ENCODE data around the gene CDHR5.

DNA sequence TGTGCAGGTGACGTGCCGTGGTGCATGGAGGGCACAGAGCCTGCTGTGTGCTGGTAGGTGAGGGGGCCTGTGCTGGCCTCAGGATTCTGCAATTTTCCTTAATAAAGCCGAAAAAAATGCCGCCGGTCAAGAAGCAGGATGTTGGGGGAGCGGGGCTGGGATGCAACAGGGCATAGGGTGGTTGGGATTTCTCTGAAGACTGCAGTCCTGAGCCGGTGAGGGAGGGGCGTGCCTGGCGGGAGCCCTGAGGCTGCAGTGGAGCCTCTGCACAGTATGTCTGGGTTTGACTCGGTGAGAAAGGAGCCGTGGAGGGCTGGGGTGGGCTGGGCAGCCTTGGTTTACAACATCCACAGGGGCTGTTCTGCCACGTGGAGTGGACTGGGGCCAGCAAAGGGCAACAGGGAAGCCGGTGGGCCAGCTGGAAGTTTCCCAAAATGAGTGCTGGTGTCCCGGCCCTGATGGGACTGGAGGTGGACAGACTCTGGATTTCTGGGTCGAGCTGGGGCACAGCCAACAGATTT lies 1.3 kb downstream of the CDHR5 start:
- TF ChIP-seq, protein P1, sequence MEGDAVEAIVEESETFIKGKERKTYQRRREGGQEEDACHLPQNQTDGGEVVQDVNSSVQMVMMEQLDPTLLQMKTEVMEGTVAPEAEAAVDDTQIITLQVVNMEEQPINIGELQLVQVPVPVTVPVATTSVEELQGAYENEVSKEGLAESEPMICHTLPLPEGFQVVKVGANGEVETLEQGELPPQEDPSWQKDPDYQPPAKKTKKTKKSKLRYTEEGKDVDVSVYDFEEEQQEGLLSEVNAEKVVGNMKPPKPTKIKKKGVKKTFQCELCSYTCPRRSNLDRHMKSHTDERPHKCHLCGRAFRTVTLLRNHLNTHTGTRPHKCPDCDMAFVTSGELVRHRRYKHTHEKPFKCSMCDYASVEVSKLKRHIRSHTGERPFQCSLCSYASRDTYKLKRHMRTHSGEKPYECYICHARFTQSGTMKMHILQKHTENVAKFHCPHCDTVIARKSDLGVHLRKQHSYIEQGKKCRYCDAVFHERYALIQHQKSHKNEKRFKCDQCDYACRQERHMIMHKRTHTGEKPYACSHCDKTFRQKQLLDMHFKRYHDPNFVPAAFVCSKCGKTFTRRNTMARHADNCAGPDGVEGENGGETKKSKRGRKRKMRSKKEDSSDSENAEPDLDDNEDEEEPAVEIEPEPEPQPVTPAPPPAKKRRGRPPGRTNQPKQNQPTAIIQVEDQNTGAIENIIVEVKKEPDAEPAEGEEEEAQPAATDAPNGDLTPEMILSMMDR (optimal IDR thresholded peaks at IDR 0.05 in 1 of 3, IDR thresholded peaks at IDR 0.05 in 1 of 3, conservative IDR thresholded peaks at IDR 0.05 in 1 of 3; ENCODE audit: extremely low read depth in 1 of 3, insufficient read depth in 2 of 3, low read length in 3 of 3) = no peak
- TF ChIP-seq EZH2 (IDR thresholded peaks at IDR 0.05; ENCODE audit: low read length) = no peak

Data from keratinocyte (primary cell).